ENCODE results near the gene CNBD2.
"Not testable (repeated sequence)": the region's sequence is repeated elsewhere in the genome, so short reads cannot be mapped to it uniquely, and the experiment has no call there.

Gene CNBD2

GRCh38 chr20:35967979-35968640 lies at the start of gene CNBD2:
TSS of gene CNBD2 (plus strand) at chr20:35968590. CDS start at chr20:35968763, 173 bp downstream.
- DNase-seq (ENCODE audit: low spot score): no peak

- DNase-seq (ENCODE audit: low spot score): no peak
Observed at GRCh38 chr20:35920523-35920922, 47.9 kb upstream of the CNBD2 start.

- DNase-seq (ENCODE audit: low spot score): no peak
Observed at GRCh38 chr20:35929301-35929700, 39.1 kb upstream of the CNBD2 start.

- DNase-seq (ENCODE audit: low spot score): no peak
Observed at GRCh38 chr20:35934050-35934449, 34.3 kb upstream of the CNBD2 start.

DNA sequence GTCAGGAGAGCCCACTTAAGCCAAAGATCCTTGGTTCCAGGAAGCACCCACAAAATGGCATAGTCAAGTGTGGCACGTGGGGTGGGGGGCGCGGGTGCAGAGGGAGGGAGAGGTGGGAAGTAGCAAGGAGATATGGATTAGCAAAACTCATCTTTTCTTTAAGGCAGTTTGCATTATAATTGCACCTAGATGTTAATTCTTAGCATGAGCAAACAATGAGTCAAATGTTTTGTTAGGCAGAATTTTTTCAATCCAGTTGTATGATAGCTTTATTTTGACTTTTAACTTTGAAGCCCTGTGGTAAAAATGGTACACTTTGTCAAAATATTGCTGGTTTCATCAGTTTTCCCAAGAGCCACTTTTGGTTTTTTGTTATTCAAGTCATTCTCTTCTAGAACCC lies 29.1 kb upstream of the CNBD2 start:
- DNase-seq (ENCODE audit: low spot score): no peak

GRCh38 chr20:35941620-35942019 lies 26.8 kb upstream of the CNBD2 start:
- no peak for DNase-seq (ENCODE audit: low spot score)

DNA sequence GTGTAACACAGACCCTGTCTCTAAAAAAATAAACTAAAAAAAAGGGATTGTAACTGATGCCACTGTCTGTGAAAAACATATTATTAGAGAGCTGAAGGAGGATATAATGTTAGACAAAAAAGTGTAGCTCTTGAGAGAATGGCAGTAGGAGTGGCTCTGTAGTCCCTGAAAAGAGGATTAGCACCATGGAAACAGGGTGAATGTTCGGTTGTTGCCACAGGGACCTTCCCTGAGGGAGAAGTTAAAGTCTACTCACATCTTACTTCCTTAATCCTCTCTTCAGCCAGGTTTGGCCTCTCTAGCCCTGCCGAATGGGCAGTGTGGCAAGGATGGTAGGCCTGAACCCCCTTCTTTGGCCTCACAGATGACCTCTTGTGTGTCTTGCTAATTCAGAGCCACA lies 26.1 kb upstream of the CNBD2 start:
- peak; percentile 85 for DNase-seq (ENCODE audit: low spot score)

GRCh38 chr20:35947489-35947888 lies 20.9 kb upstream of the CNBD2 start:
- DNase-seq (ENCODE audit: low spot score): peak; percentile 74

DNA sequence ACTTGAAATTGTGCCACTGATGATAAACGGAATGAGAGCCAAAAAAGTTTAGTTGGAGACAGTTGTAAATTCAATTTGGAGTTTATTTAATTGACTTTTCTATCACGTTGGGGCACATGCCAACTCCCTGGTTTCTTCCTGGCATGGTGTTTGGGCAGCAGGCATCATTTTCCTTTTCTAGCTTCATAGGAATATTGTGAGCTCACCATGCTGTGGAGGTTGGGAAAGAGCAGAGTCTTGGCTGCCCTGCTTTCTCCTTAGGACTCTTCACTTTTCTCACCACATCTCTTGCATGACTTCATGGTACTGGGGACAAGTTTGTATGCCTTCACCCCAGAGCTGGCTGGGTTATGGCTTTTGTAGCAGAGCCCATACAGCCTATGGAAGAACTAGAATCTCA lies 20.5 kb upstream of the CNBD2 start:
- no peak for DNase-seq (ENCODE audit: low spot score)

- DNase-seq (ENCODE audit: low spot score): no peak
Observed at GRCh38 chr20:35950093-35950492, 18.3 kb upstream of the CNBD2 start.

DNA sequence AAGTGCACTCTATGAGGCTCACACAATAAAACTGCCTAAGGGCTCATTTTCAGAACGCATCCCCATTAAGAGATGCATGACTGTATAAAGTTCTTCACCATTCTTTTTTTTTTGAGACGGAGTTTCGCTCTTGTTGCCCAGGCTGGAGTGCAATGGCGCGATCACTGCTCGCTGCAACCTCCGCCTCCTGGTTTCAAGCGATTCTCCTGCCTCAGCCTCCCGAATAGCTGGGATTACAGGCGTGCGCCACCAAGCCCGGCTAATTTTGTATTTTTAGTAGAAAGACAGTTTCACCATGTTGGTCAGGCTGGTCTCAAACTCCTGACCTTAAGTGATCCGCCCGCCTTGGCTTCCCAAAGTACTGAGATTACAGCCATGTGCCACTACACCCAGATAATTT lies 16.3 kb upstream of the CNBD2 start:
- not testable (repeated sequence) for DNase-seq (ENCODE audit: low spot score)

DNA sequence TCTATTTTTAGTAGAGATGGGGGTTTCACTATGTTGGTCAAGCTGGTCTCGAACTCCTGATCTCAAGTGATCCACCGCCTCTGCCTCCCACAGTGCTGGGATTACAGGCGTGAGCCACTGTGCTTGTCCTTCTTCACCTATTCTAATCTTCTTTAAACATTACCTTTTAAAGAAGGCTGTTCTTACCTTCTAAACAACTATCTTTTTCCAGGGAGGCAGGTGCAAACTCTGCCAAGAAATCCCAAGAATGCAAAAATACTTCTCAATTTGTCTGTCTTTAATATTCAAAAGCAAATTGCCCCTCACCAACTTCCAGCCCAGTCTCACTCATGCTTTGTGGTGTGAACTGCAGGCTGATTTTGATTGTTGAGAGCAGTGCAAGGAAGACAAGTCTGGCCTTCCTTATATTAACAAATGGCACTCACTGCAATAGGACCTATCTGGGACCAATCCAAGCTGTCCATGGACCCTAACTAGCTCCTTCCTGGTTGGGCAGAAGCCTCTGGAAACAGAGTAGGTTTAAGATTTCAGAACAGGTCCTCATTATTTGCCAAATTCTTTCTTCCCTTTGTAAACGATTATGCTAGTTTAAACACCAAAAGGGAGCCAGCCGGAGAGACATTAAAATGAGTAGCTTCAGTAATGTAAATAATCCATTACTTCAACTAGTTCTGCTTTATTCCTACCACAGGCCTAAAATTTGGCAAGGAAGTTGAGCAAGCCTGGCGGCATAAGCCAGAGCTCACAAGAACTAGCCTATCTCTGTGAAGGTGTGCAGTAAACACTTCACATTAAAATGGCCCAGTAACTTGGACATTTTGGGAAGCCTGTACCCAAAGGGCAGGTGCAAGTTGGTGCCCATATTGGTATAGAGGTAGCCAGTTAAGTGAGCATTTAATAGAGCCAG lies 15.7 kb upstream of the CNBD2 start:
- no peak for DNase-seq (ENCODE audit: low spot score)

- peak; percentile 70 for DNase-seq (ENCODE audit: low spot score)
Observed at GRCh38 chr20:35953387-35954199, 14.8 kb upstream of the CNBD2 start.

- peak; percentile 97 for DNase-seq (ENCODE audit: low spot score)
Observed at GRCh38 chr20:35954200-35954906, 14.0 kb upstream of the CNBD2 start, which contains the start of gene SCAND1. TSS of gene SCAND1 (minus strand) at chr20:35954502. CDS start at chr20:35954284, 218 bp downstream.

DNA sequence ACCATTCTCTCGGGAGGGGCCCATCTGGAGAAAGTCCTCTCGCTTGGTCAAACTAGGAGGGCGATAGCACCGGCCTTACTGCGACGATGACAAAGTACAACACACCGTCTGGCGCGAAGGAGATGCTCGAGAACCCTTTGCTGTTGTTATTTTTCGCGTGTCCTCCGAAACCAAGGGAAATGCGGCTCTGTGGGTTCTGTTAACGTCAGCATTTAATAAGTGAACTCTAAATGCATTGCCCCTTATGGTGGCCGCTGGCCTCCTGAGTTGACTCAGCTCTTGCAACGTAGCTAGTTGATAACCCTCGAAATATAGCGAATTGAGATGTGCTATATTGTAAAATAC lies 13.5 kb upstream of the CNBD2 start:
- peak; percentile 48 for DNase-seq (ENCODE audit: low spot score)

GRCh38 chr20:35956616-35957015 lies 11.8 kb upstream of the CNBD2 start:
- no peak for DNase-seq (ENCODE audit: low spot score)

DNA sequence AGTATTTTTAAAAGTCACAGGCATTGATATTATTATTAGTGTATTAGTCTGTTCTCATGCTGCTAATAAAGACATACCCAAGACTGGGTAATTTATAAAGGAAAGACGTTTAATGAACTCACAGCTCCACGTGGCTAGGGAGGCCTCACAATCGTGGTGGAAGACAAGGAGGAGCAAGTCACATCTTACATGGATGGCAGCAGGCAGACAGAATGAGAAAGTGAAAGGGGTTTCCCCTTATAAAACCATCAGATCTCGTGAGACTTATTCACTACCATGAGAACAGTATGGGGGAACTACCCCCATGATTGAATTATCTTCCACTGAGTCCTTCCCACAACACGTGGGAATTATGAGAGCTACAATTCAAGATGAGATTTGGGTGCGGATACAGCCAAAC lies 9.1 kb upstream of the CNBD2 start:
- DNase-seq (ENCODE audit: low spot score): not testable (repeated sequence)

DNA sequence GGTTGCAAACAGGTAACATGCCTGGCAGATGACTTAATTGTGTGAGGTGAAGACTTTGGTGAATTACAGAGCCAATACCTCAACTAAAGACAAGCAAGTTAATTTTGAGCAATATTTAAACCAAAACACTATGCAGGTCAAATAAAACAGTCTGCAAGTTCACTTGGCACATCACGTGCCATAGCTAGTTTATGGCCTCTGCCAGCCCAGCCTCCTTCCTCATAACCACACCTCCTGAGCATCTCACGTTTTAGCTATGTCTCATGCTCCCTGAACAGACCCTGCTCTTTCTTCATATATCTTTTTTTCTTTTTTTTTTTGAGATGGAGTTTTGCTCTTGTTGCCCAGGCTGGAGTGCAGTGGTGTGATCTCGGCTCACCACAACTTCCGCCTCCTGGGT lies 4.5 kb upstream of the CNBD2 start:
- DNase-seq (ENCODE audit: low spot score): no peak

GRCh38 chr20:35968930-35969329 lies 540 bp downstream of the CNBD2 start:
- no peak for DNase-seq (ENCODE audit: low spot score)

DNA sequence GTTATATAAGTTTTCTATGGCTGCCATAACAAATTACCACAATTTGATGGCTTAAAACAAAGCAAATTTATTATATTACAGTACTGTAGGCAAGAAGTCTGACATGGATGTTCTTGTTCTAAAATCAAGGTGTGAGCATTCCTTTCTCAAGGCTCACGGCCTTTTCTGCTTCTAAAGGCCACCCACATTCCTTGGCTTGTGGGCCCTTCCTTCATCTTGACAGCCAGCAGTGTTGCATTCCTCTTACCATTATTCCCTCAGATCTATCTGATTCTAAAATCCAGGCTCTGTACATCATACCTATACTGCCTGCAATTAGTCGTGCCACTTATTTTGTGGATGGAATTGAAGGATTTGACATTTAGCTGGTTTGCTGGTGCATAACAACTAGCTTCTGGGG lies 3.6 kb downstream of the CNBD2 start:
- DNase-seq (ENCODE audit: low spot score): no peak

DNA sequence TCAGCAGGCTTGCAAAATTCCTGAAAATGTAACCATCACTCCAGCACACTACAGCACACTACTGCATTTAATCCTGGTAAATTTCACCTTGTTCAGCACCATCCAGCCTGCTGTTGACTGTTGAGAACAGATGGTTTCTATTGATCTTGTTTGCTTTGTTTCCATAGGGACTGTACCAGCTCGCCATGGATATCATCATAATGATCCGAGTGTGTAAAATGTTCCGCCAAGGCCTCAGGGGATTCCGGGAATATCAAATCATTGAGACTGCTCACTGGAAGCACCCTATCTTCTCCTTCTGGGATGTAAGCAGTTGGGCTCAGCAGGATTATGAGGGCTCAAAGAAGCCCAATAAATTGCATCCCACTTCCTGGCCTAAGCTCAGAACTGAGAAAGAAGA lies 4.1 kb downstream of the CNBD2 start:
- peak; percentile 76 for DNase-seq (ENCODE audit: low spot score)

DNA sequence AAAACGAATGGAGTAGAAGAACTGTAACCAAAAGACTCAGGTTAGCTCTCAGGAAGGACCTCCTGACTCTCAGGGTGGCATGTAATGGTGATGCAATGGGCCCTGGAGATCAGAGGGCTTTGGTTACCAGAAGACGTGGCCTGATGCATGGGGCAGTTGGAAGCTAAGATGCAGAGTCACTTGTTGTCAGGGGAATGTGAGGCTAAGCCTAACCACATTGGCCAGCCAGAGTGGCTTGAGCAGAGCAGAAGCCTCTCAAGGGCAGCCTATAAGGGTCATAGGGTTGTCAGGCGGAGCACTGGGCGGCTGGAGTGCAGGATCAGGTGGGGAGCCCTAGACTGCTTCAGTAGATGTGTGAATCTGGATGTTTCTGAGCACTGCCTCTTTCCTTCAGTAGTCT lies 5.9 kb downstream of the CNBD2 start:
- no peak for DNase-seq (ENCODE audit: low spot score)

Measured in D341Med (cell line).